Stimulated activated CD4-positive, alpha-beta T cell treated with anti-CD3 and anti-CD28 coated beads, TNF-alpha, amount 100 ng/mL, for 1 hour (primary cell): Measurements from ENCODE around the gene HELZ2.

ENCODE experiments used
- DNase-seq, 3 donors: peaks; one replicate each; pipeline ENCODE4 v3.0.0-alpha.2; 2020; ENCODE audit warnings: low read depth in 3 of 3, low spot score in 1 of 3

Gene HELZ2

DNA sequence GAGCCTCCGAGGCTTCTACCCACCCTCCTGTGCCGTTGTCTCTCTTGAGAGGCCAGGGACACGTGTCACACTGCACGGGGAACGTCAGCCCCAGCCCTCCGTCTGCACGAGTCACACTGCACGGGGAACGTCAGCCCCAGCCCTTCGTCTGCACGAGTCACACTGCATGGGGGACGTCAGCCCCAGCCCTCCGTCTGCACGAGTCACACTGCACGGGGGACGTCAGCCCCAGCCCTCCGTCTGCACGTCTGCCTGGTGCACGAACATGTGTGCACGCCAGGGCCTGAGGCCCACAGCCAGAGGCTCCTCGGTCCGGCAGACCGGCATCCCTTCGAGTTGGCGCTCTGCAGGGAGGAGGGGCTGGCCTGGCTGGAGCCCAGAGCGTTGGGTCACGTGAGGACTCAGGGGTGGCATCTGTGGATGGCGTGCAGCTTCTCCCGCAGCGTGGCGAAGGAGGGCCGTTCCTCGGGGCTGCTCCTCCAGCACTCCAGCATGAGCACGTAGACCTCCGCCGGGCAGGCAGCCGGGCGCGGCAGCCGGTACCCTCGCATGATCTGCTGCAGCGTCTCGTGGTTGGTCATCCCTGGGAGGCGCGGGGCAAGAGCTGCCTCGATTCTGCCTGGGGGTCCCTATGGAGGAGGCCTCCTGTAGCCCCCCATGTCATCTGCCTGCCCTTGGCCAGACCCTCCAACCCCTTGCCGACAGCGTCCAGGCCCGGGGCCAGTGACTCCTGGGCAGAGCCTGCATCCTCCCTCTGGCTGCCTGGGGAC, 33.4 kb downstream of the HELZ2 start:
- no peak for DNase-seq

DNA sequence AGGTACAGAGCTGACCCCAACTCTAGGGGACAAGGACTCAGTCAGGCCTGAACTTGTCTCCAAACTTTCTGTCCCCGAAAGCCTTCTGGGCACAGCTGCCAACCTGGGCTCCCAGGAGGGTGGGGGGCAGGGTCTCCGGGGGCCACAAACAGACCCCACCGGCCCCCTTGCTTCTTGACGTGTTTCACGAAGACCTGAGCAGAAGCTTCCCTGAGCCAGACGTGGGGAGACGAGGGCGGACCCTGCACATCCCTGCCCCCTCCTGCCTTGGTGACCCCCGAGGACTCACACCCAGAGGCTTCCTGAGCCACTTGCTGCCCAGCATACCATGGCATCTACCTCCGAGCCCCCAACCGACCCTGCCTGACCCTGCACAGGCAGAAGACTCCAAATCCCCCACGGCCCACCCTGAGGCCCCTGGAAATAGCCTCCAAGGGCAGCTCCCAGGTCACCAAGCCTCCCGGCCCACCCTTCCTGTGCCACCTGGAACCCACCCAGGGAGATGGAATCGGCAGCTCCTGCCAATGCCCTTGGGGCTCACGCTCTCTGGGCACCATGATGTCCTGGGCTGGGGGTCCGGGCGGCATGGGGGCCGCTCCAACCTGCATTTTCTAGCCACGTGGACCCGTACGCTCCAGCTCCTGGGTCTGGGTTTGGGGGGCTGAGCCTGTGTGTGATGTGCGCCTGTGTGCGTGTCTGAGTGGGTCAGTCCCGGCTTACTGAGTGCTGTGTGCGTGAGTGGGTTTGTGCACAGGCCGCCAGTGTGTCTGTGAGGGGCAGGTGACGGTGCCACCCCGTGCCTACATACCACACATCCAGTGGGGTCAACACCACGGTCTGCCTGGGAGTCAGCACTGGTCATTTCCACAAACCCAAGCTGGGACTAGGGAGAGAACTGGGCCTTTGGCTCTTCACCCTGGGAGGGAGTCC, 34.3 kb downstream of the HELZ2 start:
- DNase-seq: no peak

DNA sequence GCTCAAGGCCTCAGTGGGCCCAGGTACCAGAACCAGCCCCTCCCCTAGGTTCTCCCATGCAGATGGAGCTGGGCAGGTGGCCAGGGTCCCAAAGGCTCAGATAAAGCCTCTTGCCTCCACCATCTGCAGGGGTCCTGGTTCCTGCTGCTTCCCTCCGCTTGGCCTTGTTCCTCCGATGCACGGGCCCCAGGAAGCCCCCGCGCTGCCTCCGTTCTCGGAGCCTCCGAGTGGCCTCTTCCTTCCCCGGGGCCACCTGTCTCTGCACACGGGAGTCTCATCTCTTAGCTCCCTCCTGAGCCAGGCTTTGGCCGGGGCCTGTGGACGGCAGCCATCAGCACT, 35.0 kb downstream of the HELZ2 start:
- DNase-seq: no peak

DNA sequence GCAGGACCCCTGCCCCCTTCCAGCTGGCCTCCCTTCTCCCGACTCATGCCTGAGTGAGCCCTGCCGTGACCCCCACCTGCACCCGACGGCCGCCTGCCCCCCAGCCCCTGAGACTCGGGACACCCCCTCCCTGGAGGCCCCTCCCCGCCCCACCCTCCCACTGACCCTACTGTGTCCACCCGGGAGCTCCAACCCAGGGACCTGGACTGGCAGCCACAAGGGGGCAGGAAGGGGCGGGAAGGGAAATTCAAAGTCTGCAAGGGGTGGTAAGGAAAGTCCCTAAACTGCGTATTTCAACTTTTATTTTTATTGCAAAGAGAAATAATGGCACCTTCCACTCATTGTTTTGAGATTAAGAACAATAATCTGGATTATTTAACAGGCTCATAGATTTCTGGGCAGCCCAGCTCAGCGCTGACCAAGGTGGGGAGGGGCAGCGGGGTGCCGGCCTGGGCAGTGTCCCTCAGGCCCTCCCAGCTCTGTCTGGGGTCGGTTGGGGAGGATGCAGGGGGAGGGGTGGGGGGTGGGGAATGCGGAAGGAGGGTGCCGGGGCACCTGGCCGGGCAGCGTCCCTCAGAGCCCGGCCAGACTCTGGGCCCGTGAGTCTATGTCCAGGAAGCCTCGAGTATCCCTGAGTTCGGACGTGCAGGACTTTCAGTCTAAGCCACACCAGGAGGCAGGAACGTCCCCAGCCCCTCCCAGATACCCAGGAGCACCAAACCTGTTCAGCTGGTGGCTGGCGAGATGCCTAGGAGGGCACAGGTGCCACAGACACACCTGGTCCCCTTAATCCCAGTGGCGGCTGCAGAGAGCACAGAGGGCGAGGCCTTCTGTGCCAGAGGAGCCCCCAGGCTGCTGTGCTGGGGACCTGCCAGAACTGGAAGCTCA, 35.6 kb downstream of the HELZ2 start:
- no peak for DNase-seq

DNA sequence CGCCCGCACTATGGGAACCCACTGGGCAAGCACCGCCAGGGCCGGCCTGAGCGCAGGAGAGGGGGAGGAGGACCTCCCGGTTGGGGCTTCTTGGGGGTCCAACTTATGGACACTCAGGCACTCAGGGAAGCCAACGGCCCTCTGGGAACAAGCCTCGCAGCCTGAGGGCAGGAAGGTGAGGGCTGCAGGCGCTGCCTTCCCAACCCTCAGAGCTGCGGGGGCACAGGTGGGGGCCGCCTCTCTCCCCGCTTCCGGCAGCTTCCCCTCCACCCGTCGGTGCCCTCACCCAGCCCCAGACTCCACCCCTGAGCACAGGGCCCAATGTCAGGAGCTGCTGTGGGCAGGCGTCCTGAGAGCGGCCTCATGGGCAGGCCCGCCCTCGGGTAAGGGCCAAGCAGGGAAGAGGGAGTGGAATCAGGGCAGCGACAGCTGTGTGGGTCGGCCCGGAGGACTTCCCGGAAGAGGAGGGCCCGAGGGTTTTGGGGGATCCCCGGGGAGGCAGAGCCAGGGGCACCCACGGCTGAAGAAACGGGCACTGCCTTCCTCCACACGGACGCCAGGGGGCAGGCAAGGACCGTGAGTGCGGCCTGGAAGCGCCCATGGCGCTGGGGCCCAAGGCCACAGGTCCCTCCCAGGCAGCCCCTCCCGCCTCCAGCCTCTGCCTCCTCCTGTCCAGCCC, 36.4 kb downstream of the HELZ2 start:
- DNase-seq: peak; percentile 83 to 91 (median 86)

DNA sequence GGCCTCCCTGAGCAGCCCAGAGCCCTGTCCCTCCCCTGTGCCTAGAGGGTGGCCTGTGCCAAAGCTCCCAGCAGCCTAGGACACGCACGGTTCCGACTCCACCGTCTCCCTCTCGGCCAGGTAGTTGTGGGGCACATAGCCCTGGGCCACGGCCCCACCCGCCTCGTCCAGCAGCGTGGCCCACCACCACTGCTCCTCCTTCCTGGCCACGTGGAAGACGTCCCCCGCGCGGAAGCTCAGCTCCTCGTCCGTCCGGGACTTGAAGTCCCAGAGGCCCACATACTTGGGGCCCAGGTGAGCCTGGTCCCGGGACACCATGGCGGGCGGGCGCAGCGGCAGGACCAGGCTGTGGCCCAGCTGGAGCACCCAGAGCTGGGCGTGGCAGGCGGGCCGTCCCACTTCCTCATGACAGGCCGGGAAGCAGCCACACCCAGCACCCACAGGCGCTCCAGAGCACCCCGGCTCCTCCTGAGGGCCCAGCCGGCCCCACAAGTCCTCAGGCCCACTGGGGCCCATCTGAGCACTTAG, 37.0 kb downstream of the HELZ2 start, which contains the start of gene PTK6:
PTK6 (minus strand) TSS at position 380 of the 528 bp plus-strand sequence; CDS start at position 318, 62 bp downstream.
- DNase-seq: no peak

DNA sequence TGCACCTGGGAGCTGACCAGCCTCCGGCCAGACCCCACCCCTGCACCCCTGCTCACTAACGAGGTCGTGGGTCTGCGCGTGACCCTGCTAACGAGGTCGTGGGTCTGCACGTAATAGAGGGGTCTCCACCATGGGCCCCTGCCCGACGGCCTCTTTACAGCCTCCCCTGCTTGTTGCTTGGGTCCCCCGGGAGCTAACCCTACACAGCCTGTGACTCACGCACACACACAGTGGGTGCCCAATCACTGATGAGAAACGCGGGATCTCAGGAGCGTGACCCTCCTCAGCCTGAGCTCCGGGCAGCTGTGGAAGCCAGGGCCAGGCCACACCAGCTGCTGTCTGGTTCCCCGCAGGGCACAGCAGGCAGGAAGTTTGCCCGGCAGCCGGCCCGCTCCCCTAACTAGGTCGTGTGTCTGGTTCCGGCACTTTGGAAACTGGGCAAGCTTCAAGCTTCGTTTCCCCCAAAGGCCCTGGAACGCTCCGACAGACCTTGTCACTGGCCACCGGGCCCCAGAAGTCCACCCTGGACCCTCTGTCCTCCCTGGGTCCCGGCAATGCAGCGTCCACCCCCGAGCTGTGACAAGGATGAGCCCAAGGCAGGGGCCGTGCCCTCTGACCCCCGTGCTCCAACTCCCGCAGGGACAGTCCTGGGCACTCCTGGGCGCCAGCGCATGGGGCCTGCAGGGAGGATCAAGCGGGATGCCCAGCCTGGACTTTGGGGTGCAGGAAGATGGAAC, 37.6 kb downstream of the HELZ2 start:
- no peak for DNase-seq

DNA sequence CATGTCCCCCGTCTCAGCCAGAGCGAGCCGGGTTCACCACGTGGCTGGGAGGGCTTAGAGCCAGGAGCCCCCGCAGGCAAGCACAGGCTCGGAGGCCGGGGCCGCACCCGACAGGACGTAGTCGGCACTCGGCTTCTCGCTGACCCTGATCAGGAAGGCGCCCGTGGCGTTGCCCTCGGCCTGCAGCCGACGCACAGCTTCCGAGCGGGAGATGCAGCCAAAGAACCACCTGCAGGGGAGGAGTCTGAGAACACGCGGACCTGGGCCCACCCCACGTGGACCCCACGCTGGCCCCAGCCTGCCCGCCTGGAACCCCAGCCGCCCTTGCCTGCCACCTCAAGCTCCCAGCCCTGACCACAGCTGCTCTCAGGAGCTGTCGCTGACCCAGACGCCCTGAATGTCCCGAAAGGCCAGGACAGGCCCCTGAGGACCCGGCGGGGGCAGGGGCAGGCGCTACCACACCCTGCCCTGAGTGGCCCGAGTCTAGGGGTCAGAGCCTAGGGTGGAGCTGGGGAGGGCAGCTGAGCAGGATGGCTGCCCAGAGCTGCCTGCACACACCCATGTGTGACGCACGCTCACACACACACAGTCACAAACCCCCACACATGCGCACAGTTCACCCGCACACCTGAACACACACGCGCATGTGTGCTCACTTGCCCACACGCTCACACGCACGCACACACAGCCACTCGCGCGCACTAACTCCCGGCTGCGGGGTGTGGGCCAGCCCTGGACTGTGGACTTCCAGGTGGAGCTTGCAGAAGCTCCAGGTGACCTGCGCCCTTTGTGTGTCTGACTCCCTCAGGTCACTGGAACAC, 39.0 kb downstream of the HELZ2 start:
- DNase-seq: no peak

DNA sequence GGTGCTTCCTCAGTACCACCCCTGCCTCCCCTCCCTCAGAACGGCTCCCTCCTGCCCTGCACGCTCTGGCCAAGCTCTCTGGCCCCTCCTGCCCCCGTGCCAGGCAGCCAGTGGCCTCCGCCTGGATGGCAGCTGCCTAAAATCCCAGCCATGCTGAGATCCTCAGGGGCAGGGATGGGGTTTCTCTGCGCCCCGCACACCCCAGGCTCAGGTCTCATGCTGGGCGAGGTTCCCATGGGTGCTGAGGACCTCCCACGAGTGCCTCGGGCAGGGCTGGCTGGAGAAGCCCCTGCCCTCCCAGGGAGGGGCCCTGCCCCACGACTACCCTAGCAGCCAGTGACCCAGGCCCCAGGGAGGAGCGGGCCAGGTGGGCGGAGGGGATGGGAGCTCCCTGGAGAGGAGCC, 39.6 kb downstream of the HELZ2 start:
- DNase-seq: no peak

DNA sequence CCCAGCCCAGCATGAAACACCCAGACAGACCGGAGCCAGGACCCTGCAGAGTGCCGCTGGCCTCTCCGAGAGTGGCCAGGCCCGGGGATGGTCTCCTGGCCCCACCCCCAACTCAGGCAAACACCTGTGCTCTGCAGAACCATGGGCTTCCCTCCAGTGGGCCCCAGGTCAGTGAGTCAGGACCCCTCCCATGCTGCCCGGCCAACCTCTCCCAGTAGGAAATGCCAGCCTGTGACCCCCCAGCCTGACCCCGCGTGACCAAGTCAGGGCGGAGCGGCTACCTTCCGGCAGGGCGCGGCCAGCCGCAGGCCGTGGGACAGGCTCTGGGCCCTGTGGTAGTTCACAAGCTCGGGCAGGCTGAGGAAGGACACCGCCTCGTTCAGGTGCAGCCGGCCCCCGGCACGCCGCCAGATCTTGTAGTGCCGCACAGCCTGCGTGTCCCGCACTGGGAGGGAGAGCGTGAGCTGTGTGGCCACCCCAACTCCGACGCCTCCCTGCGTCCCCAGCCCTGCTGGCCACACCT, 40.1 kb downstream of the HELZ2 start:
- DNase-seq: no peak

DNA sequence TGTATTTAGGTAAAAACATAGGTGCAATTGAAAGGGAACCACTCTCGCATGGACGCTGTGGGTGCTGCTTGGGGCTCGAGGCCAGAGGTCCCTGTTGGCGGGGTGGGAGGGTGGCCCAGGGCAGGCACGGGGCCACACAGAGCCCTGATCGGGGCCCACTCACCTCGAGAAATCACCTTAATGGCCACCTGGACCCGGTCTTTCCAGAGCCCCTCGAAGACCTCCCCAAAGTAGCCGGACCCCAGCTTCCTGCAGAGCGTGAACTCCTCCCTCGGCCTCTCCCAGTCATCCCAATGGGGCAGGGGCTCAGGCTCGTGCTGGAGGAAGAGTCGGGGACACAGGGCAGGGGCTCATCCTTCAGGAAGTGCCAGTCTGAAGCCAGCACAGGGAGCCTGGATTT, 40.7 kb downstream of the HELZ2 start:
- DNase-seq: no peak

DNA sequence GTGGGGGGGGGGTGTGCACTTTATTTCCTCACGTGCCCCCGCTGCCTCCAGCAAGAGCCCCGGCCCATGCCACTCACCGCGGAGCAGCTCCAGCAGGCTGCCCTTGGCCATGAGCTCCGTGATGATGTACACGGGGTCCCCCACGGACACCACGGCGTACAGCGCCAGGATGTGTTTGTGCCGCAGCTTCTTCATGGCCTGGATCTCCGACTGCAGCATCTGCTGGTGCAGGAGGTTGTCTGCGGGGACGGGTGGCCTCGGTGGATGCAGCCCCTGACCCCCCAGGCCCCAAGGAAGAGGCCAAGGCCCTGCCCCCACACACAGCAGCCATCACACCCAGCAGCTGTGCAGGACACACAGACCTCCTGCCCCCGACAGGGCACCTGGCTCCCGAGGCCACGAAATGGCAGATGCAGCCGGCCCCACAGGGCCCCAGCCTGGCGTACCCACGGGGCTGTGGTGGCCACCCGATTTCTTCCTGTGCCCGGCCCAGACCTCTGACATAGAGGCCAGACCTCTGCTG, 41.5 kb downstream of the HELZ2 start:
- DNase-seq: no peak

DNA sequence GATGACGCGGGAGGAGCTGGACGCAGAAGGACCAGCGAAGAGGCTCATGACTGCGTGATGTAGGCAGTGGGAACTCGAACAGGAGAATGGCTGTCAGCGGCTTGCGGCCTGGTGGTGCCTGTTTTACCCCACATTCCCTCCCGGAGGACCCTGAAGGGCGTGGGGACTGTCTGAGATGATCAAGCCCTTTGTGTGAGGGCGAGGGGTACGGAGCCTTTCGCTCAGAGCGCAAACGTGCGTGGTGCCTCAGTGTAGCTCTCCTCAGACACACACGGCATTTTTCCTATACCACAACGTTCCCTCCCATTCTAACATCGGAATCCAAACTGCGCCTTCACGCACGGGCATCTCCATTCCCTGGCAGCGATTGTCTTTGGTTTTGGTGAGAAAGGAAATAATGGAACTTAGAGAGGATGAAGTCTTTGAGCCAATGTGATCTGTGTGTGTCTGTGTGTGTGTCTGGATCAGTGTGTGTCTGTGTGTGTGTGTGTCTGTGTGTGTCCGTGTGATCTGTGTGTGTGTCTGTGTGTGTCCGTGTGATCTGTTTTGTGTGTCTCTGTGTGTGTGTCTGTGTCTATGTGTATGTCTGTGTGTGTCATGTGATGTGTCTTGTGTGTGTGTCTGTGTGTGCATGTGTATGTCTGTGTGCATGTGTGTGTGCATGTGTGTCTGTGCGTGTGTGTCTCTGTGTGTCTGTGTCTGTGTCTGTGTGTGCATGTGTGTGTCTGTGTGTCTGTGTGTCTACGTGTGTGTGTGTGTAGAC, 42.2 kb downstream of the HELZ2 start:
- DNase-seq: no peak

DNA sequence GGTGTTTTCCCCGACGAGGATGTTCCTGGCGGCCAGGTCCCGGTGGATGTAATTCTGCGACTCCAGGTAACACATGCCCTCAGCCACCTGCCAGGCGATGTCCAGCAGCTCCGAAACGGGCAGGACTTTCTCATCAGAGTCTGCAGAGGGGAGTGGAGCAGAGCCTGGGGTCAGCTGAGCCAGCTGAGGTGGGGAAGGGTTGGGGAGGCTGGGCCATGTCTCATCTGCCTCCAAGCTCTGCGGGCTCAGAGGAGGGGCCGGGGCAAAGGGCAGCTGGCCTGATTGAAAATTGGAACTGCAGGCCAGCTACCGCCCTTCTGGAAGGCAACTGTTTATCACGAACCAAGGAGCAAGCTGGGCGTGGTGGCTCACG, 43.3 kb downstream of the HELZ2 start:
- DNase-seq: no peak

DNA sequence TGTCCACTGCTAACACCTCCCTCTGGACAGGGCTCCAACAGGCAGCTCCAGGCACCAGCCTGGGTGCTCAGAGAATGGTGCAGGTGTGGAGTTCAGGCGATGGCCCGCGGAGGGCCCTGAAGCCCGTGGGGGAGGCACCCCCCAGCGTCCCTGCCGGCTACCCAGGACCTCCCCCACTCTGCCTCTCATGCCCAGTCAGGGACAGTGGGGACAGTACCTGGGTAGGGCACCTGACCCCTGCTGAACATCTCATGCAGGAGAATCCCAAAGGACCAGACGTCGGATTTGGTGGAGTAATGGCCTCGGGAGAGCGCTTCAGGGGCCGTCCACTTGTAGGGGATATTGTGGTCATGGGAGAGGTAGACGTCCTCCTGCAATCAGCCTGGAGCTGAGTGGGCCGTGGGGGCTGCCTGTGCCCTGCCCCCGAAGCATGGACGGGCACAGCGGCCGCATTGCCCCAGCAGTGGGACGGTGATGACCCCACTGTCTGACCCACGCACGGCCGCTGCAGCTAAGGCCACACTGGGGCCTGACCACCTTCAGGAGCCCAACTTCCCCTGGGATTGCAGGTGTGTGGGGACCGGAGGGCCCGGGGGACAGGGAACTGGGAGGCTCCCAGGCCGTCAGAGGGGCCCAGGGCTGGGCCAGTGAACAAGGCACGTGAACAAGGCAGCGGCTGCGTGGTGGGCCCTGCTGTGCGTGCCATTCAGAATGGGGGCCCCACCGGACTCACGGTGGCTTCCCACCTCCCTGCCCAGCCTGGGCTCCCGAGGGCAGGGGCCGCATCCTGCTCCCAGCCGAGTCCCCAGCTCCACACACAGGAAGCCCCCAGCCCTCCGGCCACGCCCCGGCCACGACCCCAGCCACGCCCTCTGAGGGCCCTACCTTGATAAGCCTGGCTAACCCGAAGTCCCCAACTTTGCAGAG, 43.9 kb downstream of the HELZ2 start:
- DNase-seq: no peak

DNA sequence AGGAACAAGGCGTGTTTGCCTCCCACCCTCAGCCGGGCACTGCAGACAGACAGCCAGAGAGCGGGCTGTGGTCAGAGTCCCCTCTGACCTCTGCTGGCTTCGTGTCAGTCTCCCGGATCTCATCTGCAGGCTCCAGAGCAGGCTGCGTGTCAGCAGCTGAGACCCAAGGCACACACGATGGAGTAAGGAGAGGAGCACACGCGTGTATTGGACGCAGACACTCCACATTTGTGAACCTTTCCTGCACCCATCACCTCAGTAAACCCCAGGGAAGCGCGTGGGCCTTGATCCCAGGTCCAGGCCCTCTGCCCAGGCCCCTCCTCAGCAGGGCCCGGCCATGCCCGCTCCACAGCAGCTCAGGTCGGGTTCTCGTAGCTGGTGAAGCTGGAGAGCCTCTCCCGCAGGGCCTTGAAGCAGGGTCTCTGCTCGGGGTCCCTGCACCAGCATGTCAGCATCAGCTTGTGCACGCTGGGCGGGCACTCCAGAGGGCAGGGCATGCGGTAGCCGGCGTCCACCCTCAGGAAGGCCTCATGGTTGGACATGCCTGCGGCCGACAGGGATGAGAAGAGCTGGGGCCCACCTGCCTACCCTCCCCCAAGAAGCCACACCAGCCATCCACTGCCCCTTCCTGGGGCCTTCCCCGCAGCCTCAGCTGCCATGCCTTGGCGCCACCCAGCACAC, 44.7 kb downstream of the HELZ2 start:
- DNase-seq: no peak
